K562 (cell line): ENCODE data around the gene C19orf44.

ENCODE experiments used
- ESRRA ChIP-seq: fragments of 450-650 bp; IDR thresholded peaks from 2 replicates; pipeline ENCODE4 v1.6.1; 2014; ENCODE audit warnings: low read depth, mild to moderate bottlenecking, moderate library complexity, borderline replicate concordance
- L3MBTL2 ChIP-seq: fragments of 450-650 bp; IDR thresholded peaks from 2 replicates; pipeline ENCODE4 v1.6.1; 2016; ENCODE audit warnings: mild to moderate bottlenecking, moderate library complexity
- NFATC3 ChIP-seq: fragments of 450-650 bp; IDR thresholded peaks from 2 replicates; pipeline ENCODE4 v1.6.1; 2017; ENCODE audit warnings: mild to moderate bottlenecking
- NR2C1 ChIP-seq, 2 experiments: fragments of 450-650 bp; IDR thresholded peaks; 2 replicates each; pipeline ENCODE4 v1.6.1; 2017; ENCODE audit warnings: mild to moderate bottlenecking in 2 of 2, antibody characterized with exemption in 1 of 2, inconsistent platforms in 1 of 2, missing compliant biosample characterization in 1 of 2, missing genetic modification characterization in 1 of 2
- PHB2 ChIP-seq: fragments of 450-650 bp; IDR thresholded peaks from 2 replicates; pipeline ENCODE4 v1.6.1; 2017; ENCODE audit warnings: low read depth
- RAD21 ChIP-seq, 2 experiments: fragments of 250-450 bp in 1 of 2; fragments of 450-650 bp in 1 of 2; sonication (Bioruptor Pico) in 1 of 2; formaldehyde crosslinking in 1 of 2; IDR thresholded peaks in 1 of 2; conservative IDR thresholded peaks in 1 of 2; 2 replicates each; pipeline versions ENCODE4 v1.4.0 to v1.8.0; 2020 to 2022; ENCODE audit warnings: mild to moderate bottlenecking in 2 of 2, moderate library complexity in 1 of 2
- RB1 ChIP-seq: fragments of 450-650 bp; IDR thresholded peaks from 2 replicates; pipeline ENCODE4 v1.6.1; 2017; ENCODE audit warnings: low read depth, mild to moderate bottlenecking
- SP1 ChIP-seq: sonication (generic); formaldehyde crosslinking; IDR thresholded peaks from 2 replicates; pipeline ENCODE4 v1.8.1; 2022; ENCODE audit warnings: mild to moderate bottlenecking, missing genetic modification reagents
- ZNF274 ChIP-seq: IDR thresholded peaks from 2 replicates; pipeline ENCODE4 v1.6.1; 2011; ENCODE audit warnings: low read depth, mild to moderate bottlenecking, low read length, moderate library complexity, borderline replicate concordance
- ZNF778 ChIP-seq: fragments of 450-650 bp; formaldehyde crosslinking; IDR thresholded peaks from 2 replicates; pipeline ENCODE4 v1.4.0; 2020; ENCODE audit warnings: mild to moderate bottlenecking, moderate library complexity
- ZSCAN29 ChIP-seq: fragments of 450-650 bp; IDR thresholded peaks from 2 replicates; pipeline ENCODE4 v1.6.1; 2017

GRCh38 chr19:16562608-16563025 lies 66.4 kb downstream of the C19orf44 start:
- TF ChIP-seq ZNF274 (no peak), NFATC3 (no peak), SP1 (CRISPR knock-in tag) (no peak), NR2C1 (IDR thresholded peaks at IDR 0.05) (no peak), NR2C1 (tag; IDR thresholded peaks at IDR 0.05) (peak; percentile 43; the same call in 1 of the 2 replicates), ZSCAN29 (no peak), RAD21 (CRISPR knock-in tag; conservative IDR thresholded peaks at IDR 0.05 in 1 of 2, IDR thresholded peaks at IDR 0.05 in 1 of 2) (no peak), ESRRA (0 out of 2 replicates have a peak, but pooled peaks have one; percentile 36), PHB2 (no peak), ZNF778 (CRISPR knock-in tag) (no peak), RB1 (no peak), L3MBTL2 (peak; percentile 57)
